ENCODE measurements around the gene PAPOLA.
"Not testable (repeated sequence)": the region's sequence is repeated elsewhere in the genome, so short reads cannot be mapped to it uniquely, and the experiment has no call there.

PAPOLA gene

DNA sequence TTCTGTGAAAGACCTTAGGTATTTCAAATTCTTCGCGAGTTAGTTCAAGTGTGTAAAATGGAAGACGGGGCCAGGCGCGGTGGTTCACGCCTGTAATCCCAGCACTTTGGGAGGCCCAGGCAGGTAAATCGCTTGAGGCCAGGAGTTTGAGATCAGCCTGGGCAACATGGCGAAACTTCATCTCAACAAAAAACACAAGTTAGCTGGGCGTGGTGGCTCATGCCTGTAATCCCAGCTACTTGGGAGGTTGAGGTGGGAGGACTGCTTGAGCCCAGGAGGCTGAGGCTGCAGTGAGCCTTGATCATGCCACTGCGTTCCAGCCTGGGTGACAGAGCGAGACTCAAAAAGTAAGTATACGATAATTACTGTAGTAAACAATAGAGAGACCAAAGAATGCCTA is 2.2 kb downstream of the PAPOLA start:
- H3K9me3 ChIP-seq (ENCODE audit: control insufficient read depth, insufficient read depth, low read depth, low read length); CTCF ChIA-PET; H3K27ac ChIP-seq (ENCODE audit: extremely low read depth, low read depth, low read length); H3K4me3 ChIP-seq (ENCODE audit: low read depth, low read length); POLR2A ChIA-PET: not testable (repeated sequence)
- H3K4me1 ChIP-seq (ENCODE audit: control insufficient read depth, insufficient read depth, low read length) = peaks cover 12% of the 10 kb centered on the region
- H3K36me3 ChIP-seq (ENCODE audit: control insufficient read depth in 2 of 2, insufficient read depth in 1 of 2, low read length in 2 of 2) = peaks cover 0 to 10% of the 10 kb centered on the region in 2 experiments; a peak in 1 of 3 replicates

DNA sequence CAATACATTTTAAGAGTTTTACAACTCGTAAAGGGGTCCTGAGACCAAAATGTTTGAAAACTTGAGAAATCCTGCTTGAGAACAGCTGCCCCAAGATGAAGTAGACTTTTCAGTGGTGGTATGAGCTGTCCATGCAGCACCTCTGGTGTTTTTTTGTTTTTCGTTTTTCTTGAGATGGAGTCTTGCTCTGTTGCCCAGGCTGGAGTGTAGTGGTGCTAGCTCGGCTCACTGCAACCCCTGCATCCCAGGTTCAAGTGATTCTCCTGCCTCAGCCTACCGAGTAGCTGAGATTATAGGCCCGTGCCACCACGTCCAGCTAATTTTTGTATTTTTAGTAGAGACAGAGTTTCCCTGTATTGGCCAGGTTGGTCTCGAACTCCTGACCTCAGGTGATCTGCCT is 5.5 kb downstream of the PAPOLA start:
- POLR2A ChIA-PET = no interaction called here
- H3K4me1 ChIP-seq (ENCODE audit: control insufficient read depth, insufficient read depth, low read length) = peaks cover 25% of the 10 kb centered on the region
- CTCF ChIA-PET = interaction anchor here (0.8 kb wide), 1 partner anchor 8 kb away, joined by 3 read pairs; no protein-coding TSS in a partner anchor

DNA sequence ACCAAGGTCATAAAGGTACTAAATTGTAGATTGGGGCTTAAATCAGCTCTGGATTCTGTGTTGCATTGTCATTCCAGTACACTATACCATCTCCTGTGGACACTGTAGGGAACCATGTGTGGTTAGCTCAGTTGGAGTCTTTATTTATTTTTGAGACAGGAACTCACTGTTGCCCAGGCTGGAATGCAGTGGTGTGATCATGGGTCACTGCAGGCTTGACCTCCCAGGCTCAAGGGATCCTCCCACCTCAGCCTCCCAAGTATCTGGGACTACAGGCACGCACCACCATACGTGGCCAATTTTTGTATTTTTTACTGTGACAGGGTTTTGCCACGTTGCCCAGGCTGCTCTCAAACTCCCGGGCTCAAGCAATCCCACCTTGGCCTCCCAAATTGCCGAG is 6.7 kb downstream of the PAPOLA start:
- POLR2A ChIA-PET = no interaction called here

More for the DNA sequence above, 5.5 kb downstream of the PAPOLA start:
- Histone ChIP-seq H3K9me3 (ENCODE audit: control insufficient read depth, insufficient read depth, low read depth, low read length) (no peaks in the 10 kb centered on the region), H3K27ac (ENCODE audit: extremely low read depth, low read depth, low read length) (no peak overlapping the region), H3K36me3 (ENCODE audit: control insufficient read depth in 2 of 2, insufficient read depth in 1 of 2, low read length in 2 of 2) (peaks cover 0 to 10% of the 10 kb centered on the region in 2 experiments; a peak in 1 of 3 replicates), H3K4me3 (ENCODE audit: low read depth, low read length) (no peak overlapping the region)
- TF ChIP-seq ZNF121 (tag by site-specific recombination; IDR thresholded peaks at IDR 0.05) (peak; percentile 91), ZNF416 (tag by site-specific recombination; IDR thresholded peaks at IDR 0.05) (no peak), ZNF664 (tag by site-specific recombination; IDR thresholded peaks at IDR 0.05) (0 out of 2 replicates have a peak, but pooled peaks have one; percentile 37)
- TF ChIP-seq, protein P1, sequence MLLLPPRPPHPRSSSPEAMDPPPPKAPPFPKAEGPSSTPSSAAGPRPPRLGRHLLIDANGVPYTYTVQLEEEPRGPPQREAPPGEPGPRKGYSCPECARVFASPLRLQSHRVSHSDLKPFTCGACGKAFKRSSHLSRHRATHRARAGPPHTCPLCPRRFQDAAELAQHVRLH (tag by site-specific recombination; IDR thresholded peaks at IDR 0.05) = 0 out of 2 replicates have a peak, but pooled peaks have one; percentile 24

More for the DNA sequence above, 6.7 kb downstream of the PAPOLA start:
- Histone ChIP-seq H3K4me1 (ENCODE audit: control insufficient read depth, insufficient read depth, low read length) (peaks cover 24% of the 10 kb centered on the region), H3K27ac (ENCODE audit: extremely low read depth, low read depth, low read length) (no peak overlapping the region), H3K36me3 (ENCODE audit: control insufficient read depth in 2 of 2, insufficient read depth in 1 of 2, low read length in 2 of 2) (peaks cover 0 to 10% of the 10 kb centered on the region in 2 experiments; a peak in 1 of 3 replicates), H3K4me3 (ENCODE audit: low read depth, low read length) (no peak overlapping the region), H3K9me3 (ENCODE audit: control insufficient read depth, insufficient read depth, low read depth, low read length) (no peaks in the 10 kb centered on the region)
- CTCF ChIA-PET = no interaction called here
- TF ChIP-seq SCRT2 (tag by site-specific recombination; IDR thresholded peaks at IDR 0.05) (no peak), ZBTB20 (tag by site-specific recombination; IDR thresholded peaks at IDR 0.05) (no peak), ZNF175 (tag by site-specific recombination; IDR thresholded peaks at IDR 0.05) (no peak), WT1 (tag by site-specific recombination; IDR thresholded peaks at IDR 0.05) (0 out of 2 replicates have a peak, but pooled peaks have one; percentile 20), ZNF76 (tag by site-specific recombination; IDR thresholded peaks at IDR 0.05; ENCODE audit: borderline replicate concordance, low read depth) (no peak), MZF1 (tag by site-specific recombination; IDR thresholded peaks at IDR 0.05; ENCODE audit: borderline replicate concordance) (no peak), OVOL3 (tag by site-specific recombination; IDR thresholded peaks at IDR 0.05) (no peak), ZNF354C (tag by site-specific recombination; IDR thresholded peaks at IDR 0.05; ENCODE audit: borderline replicate concordance, low read depth) (no peak), ZNF157 (tag by site-specific recombination; IDR thresholded peaks at IDR 0.05) (no peak), ZNF274 (IDR thresholded peaks at IDR 0.05; ENCODE audit: low read length) (no peak), ZNF274 (tag by site-specific recombination; IDR thresholded peaks at IDR 0.05; ENCODE audit: borderline replicate concordance) (no peak), GLIS1 (tag by site-specific recombination; IDR thresholded peaks at IDR 0.05) (peak; percentile 52), ZNF600 (tag by site-specific recombination; IDR thresholded peaks at IDR 0.05) (0 out of 2 replicates have a peak, but pooled peaks have one; percentile 12), ZFP37 (tag by site-specific recombination; IDR thresholded peaks at IDR 0.05) (no peak), ZIC2 (tag by site-specific recombination; IDR thresholded peaks at IDR 0.05) (peak; percentile 49; the same call in 1 of the 2 replicates), ZNF391 (tag by site-specific recombination; IDR thresholded peaks at IDR 0.05; ENCODE audit: borderline replicate concordance, low read depth) (no peak), ZSCAN30 (tag by site-specific recombination; IDR thresholded peaks at IDR 0.05) (0 out of 2 replicates have a peak, but pooled peaks have one; percentile 18), IKZF3 (tag by site-specific recombination; IDR thresholded peaks at IDR 0.05) (no peak)
- TF ChIP-seq, protein P2, sequence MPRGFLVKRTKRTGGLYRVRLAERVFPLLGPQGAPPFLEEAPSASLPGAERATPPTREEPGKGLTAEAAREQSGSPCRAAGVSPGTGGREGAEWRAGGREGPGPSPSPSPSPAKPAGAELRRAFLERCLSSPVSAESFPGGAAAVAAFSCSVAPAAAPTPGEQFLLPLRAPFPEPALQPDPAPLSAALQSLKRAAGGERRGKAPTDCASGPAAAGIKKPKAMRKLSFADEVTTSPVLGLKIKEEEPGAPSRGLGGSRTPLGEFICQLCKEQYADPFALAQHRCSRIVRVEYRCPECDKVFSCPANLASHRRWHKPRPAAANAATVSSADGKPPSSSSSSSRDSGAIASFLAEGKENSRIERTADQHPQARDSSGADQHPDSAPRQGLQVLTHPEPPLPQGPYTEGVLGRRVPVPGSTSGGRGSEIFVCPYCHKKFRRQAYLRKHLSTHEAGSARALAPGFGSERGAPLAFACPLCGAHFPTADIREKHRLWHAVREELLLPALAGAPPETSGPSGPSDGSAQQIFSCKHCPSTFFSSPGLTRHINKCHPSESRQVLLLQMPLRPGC (tag by site-specific recombination; IDR thresholded peaks at IDR 0.05) = no peak
- TF ChIP-seq, protein P3, sequence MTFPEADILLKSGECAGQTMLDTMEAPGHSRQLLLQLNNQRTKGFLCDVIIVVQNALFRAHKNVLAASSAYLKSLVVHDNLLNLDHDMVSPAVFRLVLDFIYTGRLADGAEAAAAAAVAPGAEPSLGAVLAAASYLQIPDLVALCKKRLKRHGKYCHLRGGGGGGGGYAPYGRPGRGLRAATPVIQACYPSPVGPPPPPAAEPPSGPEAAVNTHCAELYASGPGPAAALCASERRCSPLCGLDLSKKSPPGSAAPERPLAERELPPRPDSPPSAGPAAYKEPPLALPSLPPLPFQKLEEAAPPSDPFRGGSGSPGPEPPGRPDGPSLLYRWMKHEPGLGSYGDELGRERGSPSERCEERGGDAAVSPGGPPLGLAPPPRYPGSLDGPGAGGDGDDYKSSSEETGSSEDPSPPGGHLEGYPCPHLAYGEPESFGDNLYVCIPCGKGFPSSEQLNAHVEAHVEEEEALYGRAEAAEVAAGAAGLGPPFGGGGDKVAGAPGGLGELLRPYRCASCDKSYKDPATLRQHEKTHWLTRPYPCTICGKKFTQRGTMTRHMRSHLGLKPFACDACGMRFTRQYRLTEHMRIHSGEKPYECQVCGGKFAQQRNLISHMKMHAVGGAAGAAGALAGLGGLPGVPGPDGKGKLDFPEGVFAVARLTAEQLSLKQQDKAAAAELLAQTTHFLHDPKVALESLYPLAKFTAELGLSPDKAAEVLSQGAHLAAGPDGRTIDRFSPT (tag by site-specific recombination; IDR thresholded peaks at IDR 0.05) = 0 out of 2 replicates have a peak, but pooled peaks have one; percentile 14
- TF ChIP-seq, protein P4, sequence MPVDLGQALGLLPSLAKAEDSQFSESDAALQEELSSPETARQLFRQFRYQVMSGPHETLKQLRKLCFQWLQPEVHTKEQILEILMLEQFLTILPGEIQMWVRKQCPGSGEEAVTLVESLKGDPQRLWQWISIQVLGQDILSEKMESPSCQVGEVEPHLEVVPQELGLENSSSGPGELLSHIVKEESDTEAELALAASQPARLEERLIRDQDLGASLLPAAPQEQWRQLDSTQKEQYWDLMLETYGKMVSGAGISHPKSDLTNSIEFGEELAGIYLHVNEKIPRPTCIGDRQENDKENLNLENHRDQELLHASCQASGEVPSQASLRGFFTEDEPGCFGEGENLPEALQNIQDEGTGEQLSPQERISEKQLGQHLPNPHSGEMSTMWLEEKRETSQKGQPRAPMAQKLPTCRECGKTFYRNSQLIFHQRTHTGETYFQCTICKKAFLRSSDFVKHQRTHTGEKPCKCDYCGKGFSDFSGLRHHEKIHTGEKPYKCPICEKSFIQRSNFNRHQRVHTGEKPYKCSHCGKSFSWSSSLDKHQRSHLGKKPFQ (tag by site-specific recombination; IDR thresholded peaks at IDR 0.05) = peak; percentile 50; the same call in 1 of the 2 replicates

All from HEK293 (cell line).